Neural cell (in vitro differentiated cells): Measurements from ENCODE around the gene MRPL22. TPM values are rescaled to one million over a fixed set of nuclear protein-coding genes. Genes with fewer than 3 reads are reported as not detected.

ENCODE experiments used
- H2AFZ ChIP-seq: fragments of 200-600, 300-800 bp; sonication (generic), shearing (Covaris generic); 2 replicates; pipeline ENCODE4 v1.6.0; 2014; ENCODE audit warnings: low read depth, mild to moderate bottlenecking, antibody characterized with exemption, low read length, moderate library complexity
- H3F3A ChIP-seq: fragments of 200-600 bp; shearing (Covaris generic); 2 replicates; pipeline ENCODE4 v1.6.1; 2016; ENCODE audit warnings: mild to moderate bottlenecking, moderate library complexity, mixed read lengths, antibody characterized with exemption, low read length; ENCODE audit not compliant: insufficient read depth, poor library complexity, severe bottlenecking
- H3K27ac ChIP-seq: fragments of 200-600, 300-800 bp; sonication (generic), shearing (Covaris generic); 2 replicates; pipeline ENCODE4 v1.5.1; 2014; ENCODE audit warnings: mild to moderate bottlenecking, low read length, moderate library complexity
- H3K27me3 ChIP-seq: fragments of 300-800, 200-600 bp; sonication (generic), shearing (Covaris generic); 2 replicates; pipeline ENCODE4 v1.6.0; 2014; ENCODE audit warnings: mild to moderate bottlenecking, low read depth, low read length, moderate library complexity; ENCODE audit not compliant: insufficient read depth
- H3K36me3 ChIP-seq: fragments of 300-800, 200-600 bp; sonication (generic), shearing (Covaris generic); 2 replicates; pipeline ENCODE4 v1.5.1; 2014; ENCODE audit warnings: mild to moderate bottlenecking, antibody characterized with exemption, low read length, moderate library complexity; ENCODE audit not compliant: insufficient read depth
- H3K4me2 ChIP-seq: fragments of 300-800, 200-600 bp; sonication (generic), shearing (Covaris generic); 2 replicates; pipeline ENCODE4 v1.6.0; 2014; ENCODE audit warnings: mild to moderate bottlenecking, low read length
- H3K4me3 ChIP-seq: fragments of 300-800, 200-600 bp; sonication (generic), shearing (Covaris generic); 2 replicates; pipeline ENCODE4 v1.5.1; 2014; ENCODE audit warnings: mild to moderate bottlenecking, low read length, moderate library complexity
- H3K79me2 ChIP-seq: fragments of 200-600 bp; shearing (Covaris generic); replicated peaks from 2 replicates; pipeline ENCODE4 v1.6.0; 2014; ENCODE audit warnings: mild to moderate bottlenecking, low read length, moderate library complexity; ENCODE audit not compliant: insufficient read depth
- H3K9ac ChIP-seq: fragments of 300-800, 200-600 bp; sonication (generic), shearing (Covaris generic); 2 replicates; pipeline ENCODE4 v1.6.1; 2016; ENCODE audit warnings: mild to moderate bottlenecking, low read length, mixed read lengths
- H3K9me2 ChIP-seq: fragments of 200-600 bp; shearing (Covaris generic); 2 replicates; pipeline ENCODE4 v1.6.1; 2016; ENCODE audit warnings: mild to moderate bottlenecking, low read length, mixed read lengths; ENCODE audit not compliant: insufficient read depth
- H3K9me3 ChIP-seq: fragments of 200-600, 300-800 bp; sonication (generic), shearing (Covaris generic); 2 replicates; pipeline ENCODE4 v1.6.1; 2016; ENCODE audit warnings: mild to moderate bottlenecking, mixed run types, low read length, moderate library complexity, mixed read lengths
- H4K20me1 ChIP-seq: fragments of 200-600 bp; shearing (Covaris generic); 2 replicates; pipeline ENCODE4 v1.6.1; 2016; ENCODE audit warnings: mild to moderate bottlenecking, mixed run types; ENCODE audit not compliant: insufficient read depth
- EP300 ChIP-seq: fragments of 450-650 bp; conservative IDR thresholded peaks from 2 replicates; pipeline ENCODE4 v1.6.1; 2014; ENCODE audit warnings: antibody characterized with exemption, mild to moderate bottlenecking, moderate library complexity; ENCODE audit not compliant: poor library complexity, severe bottlenecking
- EZH2 ChIP-seq: fragments of 200-600, 300-800 bp; shearing (Covaris generic), sonication (generic); IDR thresholded peaks from 2 replicates; pipeline ENCODE4 v1.6.1; 2014; ENCODE audit warnings: antibody characterized with exemption, low read length, borderline replicate concordance, mild to moderate bottlenecking; ENCODE audit not compliant: insufficient read depth, poor library complexity, severe bottlenecking
- MXI1 ChIP-seq: fragments of 450-650 bp; conservative IDR thresholded peaks from 2 replicates; pipeline ENCODE4 v1.6.1; 2014; ENCODE audit warnings: antibody characterized with exemption, mild to moderate bottlenecking; ENCODE audit not compliant: poor library complexity, severe bottlenecking
- POLR2AphosphoS5 ChIP-seq: IDR thresholded peaks from 2 replicates; pipeline ENCODE4 v1.6.1; 2012
- RAD21 ChIP-seq: fragments of 450-650 bp; conservative IDR thresholded peaks from 2 replicates; pipeline ENCODE4 v1.6.1; 2014; ENCODE audit warnings: antibody characterized with exemption, mild to moderate bottlenecking, moderate library complexity
- SMC3 ChIP-seq: fragments of 450-650 bp; conservative IDR thresholded peaks from 2 replicates; pipeline ENCODE4 v1.6.1; 2014; ENCODE audit warnings: antibody characterized with exemption, mild to moderate bottlenecking, moderate library complexity; ENCODE audit not compliant: poor library complexity
- TAF1 ChIP-seq: IDR thresholded peaks from 2 replicates; pipeline ENCODE4 v1.6.1; 2012; ENCODE audit warnings: low read depth
- polyA plus RNA-seq: library from polyadenylated mRNA; depleted of rRNA; stranded (reverse); fragments of >200 nt; gene quantifications from 2 replicates; pipeline ENCODE4 v1.2.3, GENCODE V29; 2014
- TF ChIP-seq, protein P1 (sequence below): fragments of 450-650 bp; IDR thresholded peaks from 2 replicates; pipeline ENCODE4 v1.5.1; 2014; ENCODE audit warnings: antibody characterized with exemption, mild to moderate bottlenecking, moderate library complexity; ENCODE audit not compliant: poor library complexity, severe bottlenecking
- TF ChIP-seq, protein P2 (sequence below): IDR thresholded peaks from 2 replicates; pipeline ENCODE4 v1.6.1; 2012; ENCODE audit warnings: borderline replicate concordance

MRPL22 gene
- polyA plus RNA-seq, 1 donor from 2014 or later = 28.0 TPM

DNA sequence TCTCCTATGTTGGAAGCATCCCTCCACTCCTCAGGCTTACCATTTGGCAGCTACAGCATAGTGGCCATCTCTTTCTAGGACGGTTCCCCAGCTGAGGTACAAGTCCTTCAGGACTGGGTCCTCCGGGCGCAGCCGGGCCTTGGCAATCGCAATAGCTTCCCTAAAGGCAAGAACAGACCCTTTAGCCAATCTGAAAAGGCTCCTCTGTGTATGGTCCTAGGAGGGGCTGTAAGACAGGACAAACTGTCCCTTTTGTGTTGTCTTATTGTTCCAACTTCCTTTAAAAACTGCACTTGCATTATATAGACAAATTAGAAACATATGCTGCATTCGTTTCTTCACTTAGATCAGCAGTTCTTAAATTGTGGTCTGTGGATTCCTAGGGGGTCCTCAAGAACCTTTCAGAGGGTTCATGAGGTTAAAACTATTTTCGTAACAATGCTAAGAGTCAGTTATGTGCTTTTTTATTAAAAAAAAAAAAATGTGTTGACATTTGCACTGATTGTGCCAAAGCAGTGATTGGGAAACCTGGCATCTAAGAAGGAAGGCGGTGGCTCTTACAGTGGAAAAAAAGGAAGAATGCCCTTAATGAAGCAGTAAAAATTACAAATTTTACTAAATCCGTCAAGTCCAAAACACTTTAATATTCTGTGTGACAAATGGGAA lies 41.6 kb upstream of the MRPL22 start:
- Histone ChIP-seq H3K79me2 (no peaks in the 10 kb centered on the region), H3K36me3 (peaks cover 5% of the 10 kb centered on the region), H3K9me3 (no peaks in the 10 kb centered on the region), H3K4me3 (no peak overlapping the region), H3K9ac (no peak overlapping the region), H2AFZ (no peak overlapping the region), H3F3A (no peaks in the 10 kb centered on the region), H3K9me2 (no peaks in the 10 kb centered on the region), H4K20me1 (no peaks in the 10 kb centered on the region), H3K27ac (no peak overlapping the region), H3K27me3 (no peaks in the 10 kb centered on the region), H3K4me2 (no peak overlapping the region)
- TF ChIP-seq, protein P1, sequence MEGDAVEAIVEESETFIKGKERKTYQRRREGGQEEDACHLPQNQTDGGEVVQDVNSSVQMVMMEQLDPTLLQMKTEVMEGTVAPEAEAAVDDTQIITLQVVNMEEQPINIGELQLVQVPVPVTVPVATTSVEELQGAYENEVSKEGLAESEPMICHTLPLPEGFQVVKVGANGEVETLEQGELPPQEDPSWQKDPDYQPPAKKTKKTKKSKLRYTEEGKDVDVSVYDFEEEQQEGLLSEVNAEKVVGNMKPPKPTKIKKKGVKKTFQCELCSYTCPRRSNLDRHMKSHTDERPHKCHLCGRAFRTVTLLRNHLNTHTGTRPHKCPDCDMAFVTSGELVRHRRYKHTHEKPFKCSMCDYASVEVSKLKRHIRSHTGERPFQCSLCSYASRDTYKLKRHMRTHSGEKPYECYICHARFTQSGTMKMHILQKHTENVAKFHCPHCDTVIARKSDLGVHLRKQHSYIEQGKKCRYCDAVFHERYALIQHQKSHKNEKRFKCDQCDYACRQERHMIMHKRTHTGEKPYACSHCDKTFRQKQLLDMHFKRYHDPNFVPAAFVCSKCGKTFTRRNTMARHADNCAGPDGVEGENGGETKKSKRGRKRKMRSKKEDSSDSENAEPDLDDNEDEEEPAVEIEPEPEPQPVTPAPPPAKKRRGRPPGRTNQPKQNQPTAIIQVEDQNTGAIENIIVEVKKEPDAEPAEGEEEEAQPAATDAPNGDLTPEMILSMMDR = no peak
- TF ChIP-seq RAD21 (no peak), EP300 (no peak), POLR2AphosphoS5 (no peak), SMC3 (no peak), EZH2 (no peak), TAF1 (no peak), MXI1 (no peak)
- TF ChIP-seq, protein P2, sequence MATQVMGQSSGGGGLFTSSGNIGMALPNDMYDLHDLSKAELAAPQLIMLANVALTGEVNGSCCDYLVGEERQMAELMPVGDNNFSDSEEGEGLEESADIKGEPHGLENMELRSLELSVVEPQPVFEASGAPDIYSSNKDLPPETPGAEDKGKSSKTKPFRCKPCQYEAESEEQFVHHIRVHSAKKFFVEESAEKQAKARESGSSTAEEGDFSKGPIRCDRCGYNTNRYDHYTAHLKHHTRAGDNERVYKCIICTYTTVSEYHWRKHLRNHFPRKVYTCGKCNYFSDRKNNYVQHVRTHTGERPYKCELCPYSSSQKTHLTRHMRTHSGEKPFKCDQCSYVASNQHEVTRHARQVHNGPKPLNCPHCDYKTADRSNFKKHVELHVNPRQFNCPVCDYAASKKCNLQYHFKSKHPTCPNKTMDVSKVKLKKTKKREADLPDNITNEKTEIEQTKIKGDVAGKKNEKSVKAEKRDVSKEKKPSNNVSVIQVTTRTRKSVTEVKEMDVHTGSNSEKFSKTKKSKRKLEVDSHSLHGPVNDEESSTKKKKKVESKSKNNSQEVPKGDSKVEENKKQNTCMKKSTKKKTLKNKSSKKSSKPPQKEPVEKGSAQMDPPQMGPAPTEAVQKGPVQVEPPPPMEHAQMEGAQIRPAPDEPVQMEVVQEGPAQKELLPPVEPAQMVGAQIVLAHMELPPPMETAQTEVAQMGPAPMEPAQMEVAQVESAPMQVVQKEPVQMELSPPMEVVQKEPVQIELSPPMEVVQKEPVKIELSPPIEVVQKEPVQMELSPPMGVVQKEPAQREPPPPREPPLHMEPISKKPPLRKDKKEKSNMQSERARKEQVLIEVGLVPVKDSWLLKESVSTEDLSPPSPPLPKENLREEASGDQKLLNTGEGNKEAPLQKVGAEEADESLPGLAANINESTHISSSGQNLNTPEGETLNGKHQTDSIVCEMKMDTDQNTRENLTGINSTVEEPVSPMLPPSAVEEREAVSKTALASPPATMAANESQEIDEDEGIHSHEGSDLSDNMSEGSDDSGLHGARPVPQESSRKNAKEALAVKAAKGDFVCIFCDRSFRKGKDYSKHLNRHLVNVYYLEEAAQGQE = no peak

DNA sequence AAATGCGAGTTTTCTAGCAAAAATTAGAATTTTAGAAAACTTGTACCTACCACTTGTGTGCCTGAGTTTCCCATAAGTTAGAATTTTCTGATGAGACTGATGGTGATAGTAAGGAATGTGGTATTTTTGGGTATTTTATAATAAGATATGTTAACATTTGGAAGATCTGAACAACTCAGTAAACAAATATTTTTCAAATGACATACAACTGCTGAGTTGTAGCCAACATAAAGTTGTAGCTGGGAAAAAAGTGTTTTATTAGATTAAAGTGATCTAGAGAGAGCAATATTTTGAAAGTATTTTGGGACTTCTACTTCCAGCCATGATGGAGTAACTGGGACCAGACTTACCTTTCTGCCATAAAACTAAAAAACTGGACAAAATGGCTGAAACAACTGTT lies 40.8 kb upstream of the MRPL22 start:
- H3K4me3 ChIP-seq = no peak overlapping the region
- no peaks in the 10 kb centered on the region for H3K79me2 ChIP-seq
- no peak overlapping the region for H3K27ac ChIP-seq
- H4K20me1 ChIP-seq = no peaks in the 10 kb centered on the region
- no peak overlapping the region for H3K9ac ChIP-seq
- H3K27me3 ChIP-seq = no peaks in the 10 kb centered on the region
- no peaks in the 10 kb centered on the region for H3K9me2 ChIP-seq
- peaks cover 5% of the 10 kb centered on the region for H3K36me3 ChIP-seq
- H3K4me2 ChIP-seq = no peak overlapping the region
- no peak overlapping the region for H2AFZ ChIP-seq
- no peaks in the 10 kb centered on the region for H3F3A ChIP-seq
- H3K9me3 ChIP-seq = no peaks in the 10 kb centered on the region
- TF ChIP-seq EP300 (no peak), POLR2AphosphoS5 (no peak), TAF1 (no peak), SMC3 (no peak)
